RWPE2 (cell line): ENCODE data around the gene C11orf98.
"Not testable (repeated sequence)": the region's sequence is repeated elsewhere in the genome, so short reads cannot be mapped to it uniquely, and the experiment has no call there.

Source experiments
- ATAC-seq: fragments of 200-7000 bp; cut with Tn5 transposase; 3 replicates; pipeline ENCODE4 v1.9.1; 2021; ENCODE audit warnings: low read depth
- DNase-seq: peaks from one replicate; pipeline ENCODE4 v3.0.0-alpha.2; 2020; ENCODE audit warnings: low spot score
- H3K27ac ChIP-seq: fragments of 450-650 bp; 2 replicates; pipeline ENCODE4 v1.5.1; 2017; ENCODE audit warnings: mild to moderate bottlenecking; ENCODE audit not compliant: poor library complexity, severe bottlenecking
- H3K27me3 ChIP-seq: fragments of 250-450 bp; sonication (Bioruptor Pico); 2 replicates; pipeline ENCODE4 v1.5.1; 2021; ENCODE audit warnings: mild to moderate bottlenecking, moderate library complexity; ENCODE audit not compliant: insufficient read depth, poor library complexity, severe bottlenecking
- H3K36me3 ChIP-seq: fragments of 250-450 bp; sonication (Bioruptor Pico); 2 replicates; pipeline ENCODE4 v1.5.1; 2020; ENCODE audit warnings: low read depth, mild to moderate bottlenecking, moderate library complexity
- H3K4me1 ChIP-seq: fragments of 250-450 bp; sonication (Bioruptor Pico); 2 replicates; pipeline ENCODE4 v1.5.1; 2021; ENCODE audit warnings: mild to moderate bottlenecking, moderate library complexity; ENCODE audit not compliant: insufficient read depth, poor library complexity, severe bottlenecking
- H3K4me3 ChIP-seq: fragments of 250-450 bp; sonication (Bioruptor Pico); 2 replicates; pipeline ENCODE4 v1.5.1; 2021; ENCODE audit warnings: mild to moderate bottlenecking, moderate library complexity; ENCODE audit not compliant: severe bottlenecking
- H3K9me3 ChIP-seq: fragments of 250-450 bp; sonication (Bioruptor Pico); 2 replicates; pipeline ENCODE4 v1.5.1; 2021; ENCODE audit warnings: mild to moderate bottlenecking, moderate library complexity; ENCODE audit not compliant: severe bottlenecking
- CTCF ChIP-seq: fragments of 450-650 bp; IDR thresholded peaks from one replicate; pipeline ENCODE4 v1.5.1; 2017; ENCODE audit warnings: mild to moderate bottlenecking, moderate library complexity; ENCODE audit not compliant: poor library complexity, severe bottlenecking

The C11orf98 gene

DNA sequence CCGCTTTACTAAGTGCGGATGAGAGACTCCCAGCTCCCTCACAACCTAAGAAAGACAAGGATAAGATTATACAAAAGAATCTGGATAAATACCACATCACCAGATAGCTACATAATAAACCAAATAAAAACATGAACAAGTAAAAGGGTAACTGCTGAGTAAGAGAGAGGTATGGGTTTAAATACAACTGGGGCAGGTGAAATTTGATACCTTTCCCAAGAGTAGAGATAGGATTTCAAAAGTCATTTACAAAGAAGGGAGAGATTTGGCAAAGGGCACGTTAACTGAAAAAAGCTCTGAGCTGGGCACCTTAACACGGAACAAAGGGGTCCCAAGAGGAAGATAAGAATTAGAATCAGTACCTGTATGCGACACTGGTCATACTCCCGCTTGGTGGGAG, 12.1 kb upstream of the C11orf98 start:
- Histone ChIP-seq H3K27me3 (no peaks in the 10 kb centered on the region), H3K36me3 (peaks cover 50% of the 10 kb centered on the region), H3K27ac (no peak overlapping the region), H3K4me3 (no peak overlapping the region), H3K9me3 (no peaks in the 10 kb centered on the region), H3K4me1 (peaks cover 12% of the 10 kb centered on the region)
- no peak for DNase-seq
- ATAC-seq: no peak
- TF ChIP-seq CTCF: no peak

GRCh38 chr11:62676698-62677097, 11.7 kb upstream of the C11orf98 start:
- no peak for TF ChIP-seq CTCF
- H3K36me3 ChIP-seq: peaks cover 50% of the 10 kb centered on the region
- peaks cover 12% of the 10 kb centered on the region for H3K4me1 ChIP-seq
- no peak for ATAC-seq
- H3K4me3 ChIP-seq: no peak overlapping the region
- H3K9me3 ChIP-seq: no peaks in the 10 kb centered on the region
- H3K27me3 ChIP-seq: no peaks in the 10 kb centered on the region
- DNase-seq: no peak
- no peak overlapping the region for H3K27ac ChIP-seq

GRCh38 chr11:62675415-62675814, 10.4 kb upstream of the C11orf98 start:
- Histone ChIP-seq H3K4me1 (peaks cover 18% of the 10 kb centered on the region), H3K36me3 (peaks cover 50% of the 10 kb centered on the region)
- not testable (repeated sequence) for H3K27me3 ChIP-seq, H3K9me3 ChIP-seq, H3K27ac ChIP-seq, ATAC-seq, DNase-seq, H3K4me3 ChIP-seq

GRCh38 chr11:62673196-62673525, 8.2 kb upstream of the C11orf98 start:
- DNase-seq: no peak
- Histone ChIP-seq H3K27ac (peak overlapping the region; percentile 86), H3K4me3 (no peak overlapping the region), H3K36me3 (peaks cover 50% of the 10 kb centered on the region), H3K4me1 (peaks cover 13% of the 10 kb centered on the region), H3K27me3 (no peaks in the 10 kb centered on the region), H3K9me3 (no peaks in the 10 kb centered on the region)
- no peak for TF ChIP-seq CTCF
- no peak for ATAC-seq

DNA sequence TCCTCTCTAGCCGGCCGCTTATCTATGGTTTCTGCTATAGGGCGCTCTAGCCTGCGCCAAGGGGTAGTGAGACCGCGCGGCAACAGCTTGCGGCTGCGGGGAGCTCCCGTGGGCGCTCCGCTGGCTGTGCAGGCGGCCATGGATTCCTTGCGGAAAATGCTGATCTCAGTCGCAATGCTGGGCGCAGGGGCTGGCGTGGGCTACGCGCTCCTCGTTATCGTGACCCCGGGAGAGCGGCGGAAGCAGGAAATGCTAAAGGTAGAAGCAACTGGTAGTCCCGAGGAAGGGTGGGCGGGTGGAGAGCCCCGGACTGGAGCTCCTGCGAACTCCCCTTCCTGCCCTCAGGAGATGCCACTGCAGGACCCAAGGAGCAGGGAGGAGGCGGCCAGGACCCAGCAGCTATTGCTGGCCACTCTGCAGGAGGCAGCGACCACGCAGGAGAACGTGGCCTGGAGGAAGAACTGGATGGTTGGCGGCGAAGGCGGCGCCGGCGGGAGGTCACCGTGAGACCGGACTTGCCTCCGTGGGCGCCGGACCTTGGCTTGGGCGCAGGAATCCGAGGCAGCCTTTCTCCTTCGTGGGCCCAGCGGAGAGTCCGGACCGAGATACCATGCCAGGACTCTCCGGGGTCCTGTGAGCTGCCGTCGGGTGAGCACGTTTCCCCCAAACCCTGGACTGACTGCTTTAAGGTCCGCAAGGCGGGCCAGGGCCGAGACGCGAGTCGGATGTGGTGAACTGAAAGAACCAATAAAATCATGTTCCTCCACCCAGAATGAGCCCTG, 6.8 kb upstream of the C11orf98 start, which contains the start of the genes LBHD1 and UQCC3:
TSS of gene LBHD1 (minus strand) at position 660 of the 782 bp plus-strand sequence. CDS start 2,236 bp downstream, outside the sequence.
TSS of gene UQCC3 (plus strand) at position 66 of the 782 bp plus-strand sequence. CDS start at position 139, 73 bp downstream.
- peak; percentile 81 for ATAC-seq
- Histone ChIP-seq H3K27me3 (no peaks in the 10 kb centered on the region), H3K4me1 (peaks cover 9% of the 10 kb centered on the region), H3K9me3 (no peaks in the 10 kb centered on the region), H3K36me3 (peaks cover 46% of the 10 kb centered on the region), H3K4me3 (peak within 1 kb of the TSS; percentile 71), H3K27ac (peak within 1 kb of the TSS; percentile 86)
- TF ChIP-seq CTCF: no peak
- peak; percentile 78 for DNase-seq
